ENCODE results near the gene RNU6-9. TPM values are rescaled to one million over a fixed set of nuclear protein-coding genes. Genes with fewer than 3 reads are reported as not detected.
"Not testable (repeated sequence)": the region's sequence is repeated elsewhere in the genome, so short reads cannot be mapped to it uniquely, and the experiment has no call there.

Gene RNU6-9
- total RNA-seq, 1 donor from 2014 or later = not detected

DNA sequence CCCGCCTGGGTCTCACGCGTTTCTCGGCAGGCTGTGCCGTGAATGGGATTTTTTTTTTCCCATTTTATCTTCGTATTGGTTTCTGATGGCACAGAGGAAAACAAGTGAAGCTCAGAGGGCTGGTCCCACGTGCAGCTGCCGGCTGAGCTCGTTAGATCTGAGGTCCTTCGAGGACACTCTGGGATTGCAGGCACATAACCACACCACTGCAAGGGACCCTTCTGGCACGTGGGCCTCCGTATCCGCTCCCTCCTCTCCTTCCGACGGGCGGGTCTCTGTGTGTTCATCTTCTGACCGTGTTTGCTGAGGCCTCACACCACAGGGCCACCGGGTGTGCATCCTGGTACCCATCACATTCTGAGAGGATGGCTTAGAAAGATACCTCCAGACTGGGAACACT, 17.2 kb upstream of the RNU6-9 start:
- Histone ChIP-seq H3K9ac (no peak overlapping the region), H3K79me2 (ENCODE audit: low read depth) (no peaks in the 10 kb centered on the region), H3K36me3 (no peaks in the 10 kb centered on the region), H3F3A (ENCODE audit: low read depth) (peaks cover 21% of the 10 kb centered on the region), H2AFZ (replicated peaks) (no peak overlapping the region), H3K4me2 (no peak overlapping the region), H3K27me3 (no peaks in the 10 kb centered on the region), H4K20me1 (ENCODE audit: low read depth) (peaks cover 14% of the 10 kb centered on the region), H3K4me3 (no peak overlapping the region), H3K27ac (no peak overlapping the region), H3K4me1 (no peaks in the 10 kb centered on the region), H3K9me3 (ENCODE audit: low read depth) (no peaks in the 10 kb centered on the region)
- no peak overlapping the region for H3K4me3 Mint-ChIP-seq
- peaks cover 10% of the 10 kb centered on the region for H3K27me3 Mint-ChIP-seq (ENCODE audit: insufficient read depth, low read depth)
- H3K36me3 Mint-ChIP-seq = peaks cover 15% of the 10 kb centered on the region
- TF ChIP-seq, protein P1, sequence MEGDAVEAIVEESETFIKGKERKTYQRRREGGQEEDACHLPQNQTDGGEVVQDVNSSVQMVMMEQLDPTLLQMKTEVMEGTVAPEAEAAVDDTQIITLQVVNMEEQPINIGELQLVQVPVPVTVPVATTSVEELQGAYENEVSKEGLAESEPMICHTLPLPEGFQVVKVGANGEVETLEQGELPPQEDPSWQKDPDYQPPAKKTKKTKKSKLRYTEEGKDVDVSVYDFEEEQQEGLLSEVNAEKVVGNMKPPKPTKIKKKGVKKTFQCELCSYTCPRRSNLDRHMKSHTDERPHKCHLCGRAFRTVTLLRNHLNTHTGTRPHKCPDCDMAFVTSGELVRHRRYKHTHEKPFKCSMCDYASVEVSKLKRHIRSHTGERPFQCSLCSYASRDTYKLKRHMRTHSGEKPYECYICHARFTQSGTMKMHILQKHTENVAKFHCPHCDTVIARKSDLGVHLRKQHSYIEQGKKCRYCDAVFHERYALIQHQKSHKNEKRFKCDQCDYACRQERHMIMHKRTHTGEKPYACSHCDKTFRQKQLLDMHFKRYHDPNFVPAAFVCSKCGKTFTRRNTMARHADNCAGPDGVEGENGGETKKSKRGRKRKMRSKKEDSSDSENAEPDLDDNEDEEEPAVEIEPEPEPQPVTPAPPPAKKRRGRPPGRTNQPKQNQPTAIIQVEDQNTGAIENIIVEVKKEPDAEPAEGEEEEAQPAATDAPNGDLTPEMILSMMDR (IDR thresholded peaks at IDR 0.05) = no peak
- TF ChIP-seq EZH2phosphoT487 (IDR thresholded peaks at IDR 0.05) = no peak
- no peak for TF ChIP-seq EZH2 (IDR thresholded peaks at IDR 0.05)
- H3K9me3 Mint-ChIP-seq = no peaks in the 10 kb centered on the region
- no peak overlapping the region for H3K27ac Mint-ChIP-seq
- no peak for DNase-seq (ENCODE audit: low spot score)
- peaks cover 4% of the 10 kb centered on the region for H3K4me1 Mint-ChIP-seq

DNA sequence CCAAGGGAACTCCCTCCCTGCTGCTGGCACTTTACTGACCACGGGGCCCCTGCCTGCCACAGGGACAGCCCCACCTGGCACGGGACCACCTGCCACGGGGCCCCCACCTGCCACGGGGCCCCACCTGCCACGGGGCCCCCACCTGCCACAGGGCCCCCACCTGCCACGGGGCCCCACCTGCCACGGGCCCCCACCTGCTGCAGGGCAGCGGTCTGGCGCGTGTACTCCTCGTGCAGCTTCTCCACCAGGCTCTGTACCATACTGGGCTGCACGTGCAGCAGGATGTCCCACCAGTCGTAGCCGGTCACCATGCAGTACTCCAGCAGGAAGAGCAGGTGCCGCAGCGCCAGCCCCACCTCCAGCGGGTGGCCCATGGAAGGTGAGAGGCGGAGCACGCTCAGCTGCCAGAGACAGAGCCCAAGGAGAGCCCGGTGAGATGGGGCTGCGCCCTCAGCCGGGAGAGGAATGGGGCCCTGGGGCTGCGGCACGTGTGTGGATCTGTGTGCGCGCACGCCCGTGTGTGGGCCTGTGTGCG, 16.4 kb upstream of the RNU6-9 start:
- Histone ChIP-seq H3K4me1 (no peaks in the 10 kb centered on the region), H4K20me1 (ENCODE audit: low read depth) (peaks cover 14% of the 10 kb centered on the region), H3K36me3 (no peaks in the 10 kb centered on the region), H2AFZ (replicated peaks) (no peak overlapping the region), H3K27me3 (no peaks in the 10 kb centered on the region), H3K9me3 (ENCODE audit: low read depth) (no peaks in the 10 kb centered on the region), H3K27ac (no peak overlapping the region), H3K4me2 (no peak overlapping the region), H3F3A (ENCODE audit: low read depth) (peaks cover 16% of the 10 kb centered on the region), H3K79me2 (ENCODE audit: low read depth) (no peaks in the 10 kb centered on the region), H3K4me3 (no peak overlapping the region), H3K9ac (no peak overlapping the region)
- Mint-ChIP-seq H3K27ac (no peak overlapping the region), H3K4me3 (no peak overlapping the region), H3K36me3 (peaks cover 20% of the 10 kb centered on the region), H3K27me3 (ENCODE audit: insufficient read depth, low read depth) (peaks cover 8% of the 10 kb centered on the region), H3K9me3 (no peaks in the 10 kb centered on the region), H3K4me1 (peaks cover 2% of the 10 kb centered on the region)
- no peak for TF ChIP-seq EZH2phosphoT487 (IDR thresholded peaks at IDR 0.05)
- TF ChIP-seq, protein P1 (IDR thresholded peaks at IDR 0.05) = no peak
- TF ChIP-seq EZH2 (IDR thresholded peaks at IDR 0.05) = no peak
- no peak for DNase-seq (ENCODE audit: low spot score)

DNA sequence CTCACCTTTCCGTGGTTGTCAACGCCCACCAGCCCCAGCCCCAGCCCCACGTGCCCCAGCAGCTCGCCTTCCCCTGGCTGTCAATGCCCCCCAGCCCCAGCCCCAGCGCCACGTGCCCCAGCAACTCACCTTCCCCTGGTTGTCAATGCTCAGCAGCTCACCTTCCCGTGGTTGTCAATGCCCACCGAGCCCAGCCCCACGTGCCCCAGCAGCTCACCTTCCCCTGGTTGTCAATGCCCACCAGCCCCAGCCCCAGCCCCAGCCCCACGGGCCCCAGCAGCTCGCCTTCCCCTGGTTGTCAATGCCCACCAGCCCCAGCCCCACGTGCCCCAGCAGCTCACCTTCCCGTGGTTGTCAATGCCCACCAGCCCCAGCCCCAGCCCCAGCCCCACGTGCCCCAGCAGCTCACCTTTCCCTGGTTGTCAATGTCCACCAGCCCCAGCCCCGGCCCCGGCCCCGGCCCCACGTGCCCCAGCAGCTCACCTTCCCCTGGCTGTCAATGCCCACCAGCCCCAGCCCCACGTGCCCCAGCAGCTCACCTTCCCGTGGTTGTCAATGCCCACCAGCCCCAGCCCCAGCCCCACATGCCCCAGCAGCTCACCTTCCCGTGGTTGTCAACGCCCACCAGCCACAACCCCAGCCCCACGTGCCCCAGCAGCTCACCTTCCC, 15.2 kb upstream of the RNU6-9 start:
- not testable (repeated sequence) for H3K4me1 Mint-ChIP-seq; H3K4me3 Mint-ChIP-seq; H3K27ac Mint-ChIP-seq; H3K79me2 ChIP-seq (ENCODE audit: low read depth); H2AFZ ChIP-seq (replicated peaks); H3K27me3 Mint-ChIP-seq (ENCODE audit: insufficient read depth, low read depth); H3K27me3 ChIP-seq; H3K4me3 ChIP-seq; H3K4me1 ChIP-seq; H3K9me3 ChIP-seq (ENCODE audit: low read depth); H3K9me3 Mint-ChIP-seq; DNase-seq (ENCODE audit: low spot score); H3F3A ChIP-seq (ENCODE audit: low read depth); H3K4me2 ChIP-seq; H3K27ac ChIP-seq; H3K36me3 ChIP-seq; H3K9ac ChIP-seq
- H3K36me3 Mint-ChIP-seq = peaks cover 22% of the 10 kb centered on the region
- H4K20me1 ChIP-seq (ENCODE audit: low read depth) = peaks cover 14% of the 10 kb centered on the region

DNA sequence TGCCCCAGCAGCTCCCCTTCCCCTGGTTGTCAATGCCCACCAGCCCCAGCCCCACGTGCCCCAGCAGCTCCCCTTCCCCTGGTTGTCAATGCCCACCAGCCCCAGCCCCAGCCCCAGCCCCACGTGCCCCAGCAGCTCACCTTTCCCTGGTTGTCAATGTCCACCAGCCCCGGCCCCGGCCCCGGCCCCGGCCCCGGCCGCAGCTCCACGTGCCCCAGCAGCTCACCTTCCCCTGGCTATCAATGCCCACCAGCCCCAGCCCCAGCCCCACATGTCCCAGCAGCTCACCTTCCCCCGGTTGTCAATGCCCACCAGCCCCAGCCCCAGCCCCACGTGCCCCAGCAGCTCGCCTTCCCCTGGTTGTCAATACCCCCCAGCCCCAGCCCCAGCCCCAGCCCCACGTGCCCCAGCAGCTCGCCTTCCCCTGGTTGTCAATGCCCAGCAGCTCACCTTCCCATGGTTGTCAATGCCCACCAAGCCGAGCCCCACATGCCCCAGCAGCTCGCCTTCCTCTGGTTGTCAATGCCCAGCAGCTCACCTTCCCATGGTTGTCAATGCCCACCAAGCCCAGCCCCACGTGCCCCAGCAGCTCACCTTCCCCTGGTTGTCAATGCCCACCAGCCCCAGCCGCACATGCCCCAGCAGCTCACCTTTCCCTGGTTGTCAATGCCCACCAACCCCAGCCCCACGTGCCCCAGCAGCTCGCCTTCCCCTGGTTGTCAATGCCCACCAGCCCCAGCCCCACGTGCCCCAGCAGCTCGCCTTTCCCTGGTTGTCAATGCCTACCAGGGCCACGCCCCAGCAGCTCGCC, 14.3 kb upstream of the RNU6-9 start:
- H3K4me3 Mint-ChIP-seq = peak overlapping the region; percentile 8
- H3K4me1 Mint-ChIP-seq; H3K9me3 ChIP-seq (ENCODE audit: low read depth); H3K36me3 ChIP-seq; H3K79me2 ChIP-seq (ENCODE audit: low read depth); H3K9ac ChIP-seq; H3F3A ChIP-seq (ENCODE audit: low read depth); H3K4me3 ChIP-seq; H3K27me3 ChIP-seq; H3K27me3 Mint-ChIP-seq (ENCODE audit: insufficient read depth, low read depth); DNase-seq (ENCODE audit: low spot score); H3K4me1 ChIP-seq; H3K27ac Mint-ChIP-seq; H2AFZ ChIP-seq (replicated peaks); H3K9me3 Mint-ChIP-seq; H3K27ac ChIP-seq; H3K4me2 ChIP-seq: not testable (repeated sequence)
- peaks cover 22% of the 10 kb centered on the region for H3K36me3 Mint-ChIP-seq
- peaks cover 10% of the 10 kb centered on the region for H4K20me1 ChIP-seq (ENCODE audit: low read depth)
